HCT116 (cell line): ENCODE results near the gene PROSER2.
A peak's percentile ranks its signal among the peaks of the same experiment; 100 is the strongest.

Experiments
- EGR1 ChIP-seq: IDR thresholded peaks from 2 replicates; pipeline ENCODE4 v1.6.1; 2012; ENCODE audit warnings: low read depth
- EZH2 ChIP-seq: fragments of 200-600 bp; sonication (generic); IDR thresholded peaks from 2 replicates; pipeline ENCODE4 v1.6.1; 2017; ENCODE audit warnings: antibody characterized with exemption, mixed run types
- JUND ChIP-seq: IDR thresholded peaks from 2 replicates; pipeline ENCODE4 v1.6.1; 2012
- POLR2A ChIP-seq: IDR thresholded peaks from 2 replicates; pipeline ENCODE4 v1.7.0; 2011; ENCODE audit warnings: borderline replicate concordance; ENCODE audit not compliant: insufficient read depth, insufficient read length; ENCODE audit errors: extremely low read depth
- POLR2AphosphoS5 ChIP-seq: IDR thresholded peaks from 2 replicates; pipeline ENCODE4 v1.6.1; 2011; ENCODE audit warnings: mild to moderate bottlenecking, low read depth, low read length, moderate library complexity
- SIN3A ChIP-seq: IDR thresholded peaks from 2 replicates; pipeline ENCODE4 v1.6.1; 2012; ENCODE audit warnings: low read depth
- TF ChIP-seq, protein P1 (sequence below), 3 experiments: fragments of 200-600 bp in 1 of 3; sonication (generic) in 1 of 3; IDR thresholded peaks in 2 of 3; conservative IDR thresholded peaks in 1 of 3; 2 replicates each; pipeline ENCODE4 v1.5.1; 2012 to 2017; ENCODE audit warnings: low read depth in 2 of 3, low read length in 2 of 3, antibody characterized with exemption in 1 of 3, borderline replicate concordance in 1 of 3, control low read depth in 1 of 3, mild to moderate bottlenecking in 1 of 3, mixed read lengths in 1 of 3, mixed run types in 1 of 3, moderate library complexity in 1 of 3; ENCODE audit not compliant: insufficient read depth in 1 of 3
- TF ChIP-seq, protein P2 (sequence below): IDR thresholded peaks from 2 replicates; pipeline ENCODE4 v1.6.1; 2012
- TF ChIP-seq, protein P3 (sequence below): IDR thresholded peaks from 2 replicates; pipeline ENCODE4 v1.6.1; 2011; ENCODE audit warnings: mild to moderate bottlenecking, low read length, moderate library complexity; ENCODE audit not compliant: insufficient replicate concordance; ENCODE audit errors: extremely low read depth

DNA sequence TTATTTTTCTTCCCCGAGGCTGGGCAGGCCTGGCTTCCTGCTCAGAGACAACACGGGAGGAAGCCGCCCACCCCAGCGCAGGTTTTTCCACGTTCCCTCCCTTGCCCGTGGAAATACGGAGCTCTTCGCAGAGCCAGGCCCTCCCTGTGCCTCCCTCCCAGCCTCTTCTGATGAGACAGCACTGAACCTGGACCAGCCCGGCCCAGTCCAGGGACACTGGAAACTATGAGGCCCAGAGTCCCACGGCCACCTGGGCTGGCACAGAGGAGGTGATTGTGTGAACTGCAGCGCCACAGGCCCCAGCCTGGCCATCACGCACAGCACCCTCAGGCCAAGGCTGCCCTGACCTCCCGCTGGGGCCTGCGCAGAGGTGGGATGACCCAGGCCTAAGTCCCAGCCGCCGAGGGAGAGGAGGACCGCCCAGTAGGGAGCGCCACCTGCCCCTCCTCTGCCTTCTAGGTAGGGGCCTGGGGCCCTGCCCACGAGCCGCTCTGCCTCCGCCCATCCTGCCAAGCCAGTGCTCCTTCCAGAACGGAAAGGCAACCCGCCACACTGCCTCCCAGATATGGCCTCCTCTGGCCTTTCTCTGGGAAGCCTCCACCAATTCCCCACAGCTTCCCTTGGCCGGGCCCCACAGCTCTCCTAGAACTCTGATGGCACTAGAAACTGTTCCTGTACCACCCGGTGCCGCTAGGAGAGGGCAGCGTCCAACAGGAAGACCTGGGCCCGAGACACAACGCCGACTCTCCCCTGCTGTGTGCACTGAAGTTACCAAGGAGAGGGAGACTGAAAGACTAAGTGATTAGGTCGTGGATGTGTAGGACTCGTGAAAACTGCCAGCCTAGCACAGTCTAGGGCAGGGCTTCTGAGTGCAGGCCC is 57.2 kb downstream of the PROSER2 start:
- TF ChIP-seq, protein P1, sequence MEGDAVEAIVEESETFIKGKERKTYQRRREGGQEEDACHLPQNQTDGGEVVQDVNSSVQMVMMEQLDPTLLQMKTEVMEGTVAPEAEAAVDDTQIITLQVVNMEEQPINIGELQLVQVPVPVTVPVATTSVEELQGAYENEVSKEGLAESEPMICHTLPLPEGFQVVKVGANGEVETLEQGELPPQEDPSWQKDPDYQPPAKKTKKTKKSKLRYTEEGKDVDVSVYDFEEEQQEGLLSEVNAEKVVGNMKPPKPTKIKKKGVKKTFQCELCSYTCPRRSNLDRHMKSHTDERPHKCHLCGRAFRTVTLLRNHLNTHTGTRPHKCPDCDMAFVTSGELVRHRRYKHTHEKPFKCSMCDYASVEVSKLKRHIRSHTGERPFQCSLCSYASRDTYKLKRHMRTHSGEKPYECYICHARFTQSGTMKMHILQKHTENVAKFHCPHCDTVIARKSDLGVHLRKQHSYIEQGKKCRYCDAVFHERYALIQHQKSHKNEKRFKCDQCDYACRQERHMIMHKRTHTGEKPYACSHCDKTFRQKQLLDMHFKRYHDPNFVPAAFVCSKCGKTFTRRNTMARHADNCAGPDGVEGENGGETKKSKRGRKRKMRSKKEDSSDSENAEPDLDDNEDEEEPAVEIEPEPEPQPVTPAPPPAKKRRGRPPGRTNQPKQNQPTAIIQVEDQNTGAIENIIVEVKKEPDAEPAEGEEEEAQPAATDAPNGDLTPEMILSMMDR (IDR thresholded peaks at IDR 0.05 in 2 of 3, conservative IDR thresholded peaks at IDR 0.05 in 1 of 3; ENCODE audit: borderline replicate concordance in 1 of 3, insufficient read depth in 1 of 3, low read depth in 2 of 3, low read length in 2 of 3) = peak in 1 of 3 experiments; percentile 35; a peak in 2 of 6 replicates
- no peak for TF ChIP-seq EGR1
- TF ChIP-seq, protein P2, sequence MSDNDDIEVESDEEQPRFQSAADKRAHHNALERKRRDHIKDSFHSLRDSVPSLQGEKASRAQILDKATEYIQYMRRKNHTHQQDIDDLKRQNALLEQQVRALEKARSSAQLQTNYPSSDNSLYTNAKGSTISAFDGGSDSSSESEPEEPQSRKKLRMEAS = no peak
- TF ChIP-seq POLR2A = no peak
- no peak for TF ChIP-seq JUND
- TF ChIP-seq SIN3A = no peak
- no peak for TF ChIP-seq POLR2AphosphoS5
- TF ChIP-seq, protein P3, sequence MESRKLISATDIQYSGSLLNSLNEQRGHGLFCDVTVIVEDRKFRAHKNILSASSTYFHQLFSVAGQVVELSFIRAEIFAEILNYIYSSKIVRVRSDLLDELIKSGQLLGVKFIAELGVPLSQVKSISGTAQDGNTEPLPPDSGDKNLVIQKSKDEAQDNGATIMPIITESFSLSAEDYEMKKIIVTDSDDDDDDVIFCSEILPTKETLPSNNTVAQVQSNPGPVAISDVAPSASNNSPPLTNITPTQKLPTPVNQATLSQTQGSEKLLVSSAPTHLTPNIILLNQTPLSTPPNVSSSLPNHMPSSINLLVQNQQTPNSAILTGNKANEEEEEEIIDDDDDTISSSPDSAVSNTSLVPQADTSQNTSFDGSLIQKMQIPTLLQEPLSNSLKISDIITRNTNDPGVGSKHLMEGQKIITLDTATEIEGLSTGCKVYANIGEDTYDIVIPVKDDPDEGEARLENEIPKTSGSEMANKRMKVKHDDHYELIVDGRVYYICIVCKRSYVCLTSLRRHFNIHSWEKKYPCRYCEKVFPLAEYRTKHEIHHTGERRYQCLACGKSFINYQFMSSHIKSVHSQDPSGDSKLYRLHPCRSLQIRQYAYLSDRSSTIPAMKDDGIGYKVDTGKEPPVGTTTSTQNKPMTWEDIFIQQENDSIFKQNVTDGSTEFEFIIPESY = no peak
- no peak for TF ChIP-seq EZH2
